ENCODE results near the gene ETS1.

Gene ETS1

DNA sequence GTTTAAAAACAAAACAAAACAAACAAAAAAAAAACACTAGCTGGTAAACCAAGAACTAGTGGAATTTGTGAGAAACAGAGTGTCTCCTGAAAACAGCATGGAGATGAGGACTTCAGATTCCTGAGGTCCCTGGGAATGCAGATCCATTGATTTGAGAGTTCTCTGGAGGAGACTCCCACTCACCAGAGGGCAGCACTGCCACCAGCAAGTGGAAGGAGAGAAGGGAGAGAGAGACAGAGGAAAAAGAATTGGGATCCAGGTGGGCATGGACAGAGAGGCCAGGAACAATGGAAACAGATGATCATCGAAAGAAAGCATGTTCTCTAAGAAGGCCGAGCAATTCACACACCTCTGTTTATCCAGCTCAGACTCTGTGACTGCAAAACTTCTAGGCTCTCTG lies 31.8 kb downstream of the ETS1 start:
- DNase-seq (ENCODE audit: low read depth, low spot score), result no peak
- no peak overlapping the region for H3K4me3 ChIP-seq (ENCODE audit: low read depth, low read length)
- TF ChIP-seq, protein P1, sequence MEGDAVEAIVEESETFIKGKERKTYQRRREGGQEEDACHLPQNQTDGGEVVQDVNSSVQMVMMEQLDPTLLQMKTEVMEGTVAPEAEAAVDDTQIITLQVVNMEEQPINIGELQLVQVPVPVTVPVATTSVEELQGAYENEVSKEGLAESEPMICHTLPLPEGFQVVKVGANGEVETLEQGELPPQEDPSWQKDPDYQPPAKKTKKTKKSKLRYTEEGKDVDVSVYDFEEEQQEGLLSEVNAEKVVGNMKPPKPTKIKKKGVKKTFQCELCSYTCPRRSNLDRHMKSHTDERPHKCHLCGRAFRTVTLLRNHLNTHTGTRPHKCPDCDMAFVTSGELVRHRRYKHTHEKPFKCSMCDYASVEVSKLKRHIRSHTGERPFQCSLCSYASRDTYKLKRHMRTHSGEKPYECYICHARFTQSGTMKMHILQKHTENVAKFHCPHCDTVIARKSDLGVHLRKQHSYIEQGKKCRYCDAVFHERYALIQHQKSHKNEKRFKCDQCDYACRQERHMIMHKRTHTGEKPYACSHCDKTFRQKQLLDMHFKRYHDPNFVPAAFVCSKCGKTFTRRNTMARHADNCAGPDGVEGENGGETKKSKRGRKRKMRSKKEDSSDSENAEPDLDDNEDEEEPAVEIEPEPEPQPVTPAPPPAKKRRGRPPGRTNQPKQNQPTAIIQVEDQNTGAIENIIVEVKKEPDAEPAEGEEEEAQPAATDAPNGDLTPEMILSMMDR (IDR thresholded peaks at IDR 0.05; ENCODE audit: low read depth, low read length), result peak; percentile 53
- in situ Hi-C loops (cut with HindIII; ENCODE audit: low sequenced_read_pairs), result no loop called here

DNA sequence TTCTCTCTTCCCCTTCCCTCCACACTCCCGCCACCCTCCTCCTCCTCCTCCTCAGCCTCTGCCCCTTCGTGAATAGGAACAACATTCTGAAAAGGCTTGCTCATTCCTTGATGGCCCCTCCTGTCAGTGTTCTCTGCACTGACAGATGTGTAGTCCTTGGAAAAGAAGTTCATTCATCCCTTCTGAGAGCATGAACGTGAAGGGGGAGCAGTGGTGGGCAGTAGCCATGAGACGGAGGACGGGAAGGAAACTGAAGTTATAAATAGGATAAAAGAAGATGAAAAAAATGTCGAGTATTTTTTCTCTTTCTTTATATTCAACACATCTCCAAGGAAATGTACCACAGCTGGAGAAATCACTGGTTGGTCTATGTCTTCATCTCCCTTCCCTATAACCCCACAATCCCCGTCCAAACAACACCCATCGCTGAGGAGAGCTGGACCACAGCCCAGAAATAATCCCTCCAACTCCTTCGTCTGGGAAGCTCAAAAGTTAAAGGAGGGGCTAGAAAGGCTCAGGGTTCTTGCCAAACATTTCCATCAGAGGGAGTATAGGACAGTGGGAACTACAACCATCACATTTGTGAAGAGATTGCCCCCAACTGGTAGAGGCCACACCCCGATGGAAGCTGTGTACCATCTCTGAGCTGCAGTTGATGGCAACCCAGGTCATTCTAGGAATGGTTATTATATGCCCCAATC lies 33.5 kb downstream of the ETS1 start:
- DNase-seq (ENCODE audit: low read depth, low spot score), result peak; percentile 32
- H3K4me3 ChIP-seq (ENCODE audit: low read depth, low read length), result no peak overlapping the region
- in situ Hi-C loops (cut with HindIII; ENCODE audit: low sequenced_read_pairs), result no loop called here
- TF ChIP-seq, protein P1 (IDR thresholded peaks at IDR 0.05; ENCODE audit: low read depth, low read length), result peak; percentile 23

DNA sequence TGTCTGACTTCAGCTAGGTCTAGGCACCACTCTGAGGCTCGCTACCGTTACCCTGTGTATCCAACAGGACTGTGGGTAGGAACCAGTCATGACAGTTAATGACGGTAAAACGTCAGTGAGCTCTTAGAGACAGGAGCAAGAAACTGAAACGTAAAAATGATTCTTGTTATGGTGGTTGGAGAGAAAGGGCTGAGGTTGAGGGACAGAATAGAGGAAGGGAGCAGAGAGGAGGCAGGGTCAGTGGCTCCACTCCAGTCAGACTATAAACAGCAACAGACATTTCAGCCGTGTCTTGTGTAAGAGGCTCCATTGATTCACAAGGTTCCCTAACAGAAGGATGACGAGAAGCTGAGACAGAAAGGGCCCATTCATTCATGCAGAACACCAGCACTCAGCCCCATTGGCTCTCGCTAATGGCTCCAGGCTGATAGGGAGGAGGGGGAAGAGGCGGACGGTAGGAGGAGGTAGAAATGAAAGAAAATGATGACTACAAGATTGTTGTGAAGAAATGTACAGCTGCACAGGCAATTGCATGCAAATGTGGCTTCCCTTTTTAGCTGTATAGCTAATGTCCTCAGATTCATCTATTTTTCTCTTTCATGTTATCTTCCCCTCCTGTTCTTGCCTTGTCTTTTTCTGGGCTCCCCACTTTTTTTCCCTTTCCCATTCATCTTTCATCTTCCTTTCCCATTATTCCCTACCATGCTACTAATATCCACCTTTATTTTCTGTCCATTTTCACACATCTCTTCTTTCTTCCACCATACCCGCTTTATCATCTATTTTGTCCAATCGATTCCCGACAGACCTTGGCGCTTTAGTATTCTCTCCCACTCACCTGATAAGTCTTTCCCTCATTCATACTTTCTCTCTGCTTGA lies 34.3 kb downstream of the ETS1 start:
- TF ChIP-seq, protein P1 (IDR thresholded peaks at IDR 0.05; ENCODE audit: low read depth, low read length), result no peak
- DNase-seq (ENCODE audit: low read depth, low spot score), result peak; percentile 21
- no peak overlapping the region for H3K4me3 ChIP-seq (ENCODE audit: low read depth, low read length)
- in situ Hi-C loops (cut with HindIII; ENCODE audit: low sequenced_read_pairs), result no loop called here

DNA sequence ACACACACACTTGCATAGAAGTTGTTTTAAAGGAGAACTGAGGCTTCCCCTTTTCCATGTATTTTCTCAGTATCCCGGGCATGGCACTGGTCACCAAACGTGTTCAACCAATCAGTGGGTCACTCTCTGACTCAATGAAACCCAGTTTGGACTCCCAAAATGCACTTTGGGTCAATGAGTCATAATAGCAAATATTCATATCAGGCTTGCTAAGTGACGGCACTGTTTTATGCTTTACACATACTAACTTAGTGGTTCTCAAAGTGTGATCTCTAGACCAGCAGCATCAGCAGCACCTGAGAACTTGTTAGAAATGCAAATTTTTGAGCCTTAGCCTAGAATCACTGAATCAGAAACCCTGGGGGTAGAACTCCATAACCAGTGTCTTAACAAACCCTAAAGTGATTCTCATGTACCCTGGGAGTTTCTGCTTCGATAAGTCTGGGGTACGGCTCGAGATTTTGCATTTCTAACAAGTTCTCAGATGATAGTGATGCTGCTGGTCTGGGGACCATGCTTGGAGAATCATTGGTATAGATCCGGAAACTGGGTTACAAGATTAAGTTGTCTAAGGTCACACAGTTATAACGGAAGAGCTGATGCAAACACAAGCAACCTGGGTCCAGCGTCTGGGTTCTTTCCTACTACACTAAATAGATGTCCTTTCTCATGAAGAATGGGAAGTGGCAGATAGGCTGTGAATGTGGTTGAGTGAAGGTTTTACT lies 35.6 kb downstream of the ETS1 start:
- in situ Hi-C loops (cut with HindIII; ENCODE audit: low sequenced_read_pairs), result no loop called here
- no peak overlapping the region for H3K4me3 ChIP-seq (ENCODE audit: low read depth, low read length)
- DNase-seq (ENCODE audit: low read depth, low spot score), result no peak
- TF ChIP-seq, protein P1 (IDR thresholded peaks at IDR 0.05; ENCODE audit: low read depth, low read length), result no peak

DNA sequence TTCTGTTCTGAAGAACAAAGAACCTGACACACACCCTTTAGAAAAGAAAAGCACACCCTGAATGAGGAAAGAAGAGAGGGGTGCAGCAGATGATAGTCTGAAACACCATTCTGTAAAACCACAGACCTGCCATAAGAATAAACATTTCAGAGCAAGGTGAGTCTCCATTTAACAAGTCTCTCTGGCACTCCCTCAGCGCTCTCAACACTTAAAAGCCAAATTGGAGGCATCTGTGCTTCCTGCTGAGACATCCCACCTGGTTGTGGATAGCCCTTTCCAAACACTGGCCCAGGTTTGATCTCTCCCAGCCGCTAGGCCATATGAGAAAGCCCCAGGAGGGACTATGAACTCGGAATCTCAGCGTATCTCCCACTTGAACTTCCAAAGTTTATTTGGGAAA lies 36.3 kb downstream of the ETS1 start:
- TF ChIP-seq, protein P1 (IDR thresholded peaks at IDR 0.05; ENCODE audit: low read depth, low read length), result no peak
- no peak overlapping the region for H3K4me3 ChIP-seq (ENCODE audit: low read depth, low read length)
- in situ Hi-C loops (cut with HindIII; ENCODE audit: low sequenced_read_pairs), result no loop called here
- DNase-seq (ENCODE audit: low read depth, low spot score), result no peak

DNA sequence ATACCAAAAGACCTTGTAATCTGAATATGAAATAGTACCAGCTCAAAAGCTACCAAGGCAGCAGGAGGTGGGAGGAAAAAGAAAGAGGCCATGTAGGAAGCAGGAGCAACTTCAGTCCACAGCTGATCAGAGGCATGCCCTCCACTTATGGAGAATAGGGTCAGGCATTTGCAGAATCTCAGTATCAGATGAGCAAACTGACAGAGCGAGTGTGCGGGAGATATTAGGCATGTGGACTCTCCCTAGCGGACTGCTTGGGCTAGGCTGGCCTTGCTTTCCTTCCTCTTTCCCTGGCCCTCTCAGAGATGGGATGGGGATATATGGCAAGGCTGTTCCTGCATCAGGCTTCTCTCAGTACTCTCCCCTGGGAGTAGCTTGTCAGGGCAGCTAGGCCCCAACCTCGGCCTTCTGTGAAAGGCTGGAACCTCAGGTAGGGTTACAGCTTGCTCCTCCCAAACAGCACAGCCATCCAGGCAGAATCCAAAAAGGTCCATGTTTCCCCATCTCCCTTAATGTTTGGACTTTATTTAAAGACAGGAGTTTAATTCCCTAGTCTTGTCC lies 37.0 kb downstream of the ETS1 start:
- H3K4me3 ChIP-seq (ENCODE audit: low read depth, low read length), result no peak overlapping the region
- DNase-seq (ENCODE audit: low read depth, low spot score), result no peak
- in situ Hi-C loops (cut with HindIII; ENCODE audit: low sequenced_read_pairs), result no loop called here
- TF ChIP-seq, protein P1 (IDR thresholded peaks at IDR 0.05; ENCODE audit: low read depth, low read length), result no peak

Data from astrocyte of the spinal cord (primary cell).